GM12878 (cell line): Measurements from ENCODE around the gene MUSK.

Experiments used
- ASH2L ChIP-seq: fragments of 300-600, 200-600 bp; sonication (generic); IDR thresholded peaks from 2 replicates; pipeline ENCODE4 v1.6.1; 2017; ENCODE audit warnings: low read depth, mild to moderate bottlenecking, borderline replicate concordance
- CREB1 ChIP-seq: IDR thresholded peaks from 2 replicates; pipeline ENCODE4 v1.6.1; 2012; ENCODE audit warnings: low read depth, mild to moderate bottlenecking, inconsistent platforms
- EZH2 ChIP-seq: IDR thresholded peaks from 2 replicates; pipeline ENCODE4 v1.6.1; 2012; ENCODE audit warnings: low read depth, mild to moderate bottlenecking, control low read depth, inconsistent platforms, low read length, borderline replicate concordance; ENCODE audit not compliant: control insufficient read depth
- KDM1A ChIP-seq: fragments of 200-600 bp; sonication (generic); IDR thresholded peaks from 2 replicates; pipeline ENCODE4 v1.6.1; 2016; ENCODE audit warnings: borderline replicate concordance
- NRF1 ChIP-seq: conservative IDR thresholded peaks from 2 replicates; pipeline ENCODE4 v1.6.1; 2011; ENCODE audit warnings: mild to moderate bottlenecking, low read depth, low read length, improper control_type of control experiment
- POLR2A ChIP-seq: IDR thresholded peaks from 2 replicates; pipeline ENCODE4 v1.6.1; 2011; ENCODE audit warnings: low read depth, mild to moderate bottlenecking, low read length
- REST ChIP-seq: IDR thresholded peaks from 2 replicates; pipeline ENCODE4 v1.6.1; 2012; ENCODE audit warnings: mild to moderate bottlenecking, low read depth, low read length
- SP1 ChIP-seq: IDR thresholded peaks from one replicate; pipeline ENCODE4 v1.6.1; 2011; ENCODE audit warnings: low read depth, low read length
- SUPT20H ChIP-seq: IDR thresholded peaks from 2 replicates; pipeline ENCODE4 v1.6.1; 2011; ENCODE audit warnings: low read depth, mild to moderate bottlenecking, low read length, moderate library complexity, borderline replicate concordance; ENCODE audit not compliant: control insufficient read depth
- ZNF24 ChIP-seq: fragments of 450-650 bp; IDR thresholded peaks from 2 replicates; pipeline ENCODE4 v1.6.1; 2017; ENCODE audit warnings: antibody characterized with exemption, mild to moderate bottlenecking

GRCh38 chr9:110850401-110851135, 182.0 kb downstream of the MUSK start:
- TF ChIP-seq SP1 (no peak), CREB1 (no peak), REST (no peak), POLR2A (no peak), NRF1 (no peak), SUPT20H (no peak), ZNF24 (no peak), ASH2L (no peak), EZH2 (no peak), KDM1A (no peak)
